CD4-positive, CD25-positive, alpha-beta regulatory T cell (primary cell): ENCODE measurements around the gene DNAJC7. TPM values are rescaled to one million over a fixed set of nuclear protein-coding genes. Genes with fewer than 3 reads are reported as not detected.
A peak's percentile ranks its signal among the peaks of the same experiment; 100 is the strongest.
"Not testable (repeated sequence)": the region's sequence is repeated elsewhere in the genome, so short reads cannot be mapped to it uniquely, and the experiment has no call there.

Source experiments
- ATAC-seq, 2 donors: fragments of 150-1000 bp; cut with Tn5 transposase; one replicate each; pipeline ENCODE4 v1.10.0; 2021; ENCODE audit warnings: low read depth in 2 of 2, moderate number of reproducible peaks in 2 of 2, moderate library complexity in 1 of 2
- DNase-seq, 3 donors: peaks; one replicate each; pipeline versions ENCODE4 v3.0.0 to v3.0.0-alpha.2; 2012 to 2022; ENCODE audit warnings: mixed read lengths in 1 of 3
- H3K27ac ChIP-seq: one replicate; pipeline ENCODE4 v1.7.0; 2013; ENCODE audit warnings: mild to moderate bottlenecking, low read length; ENCODE audit not compliant: insufficient read depth, poor library complexity, severe bottlenecking
- H3K27me3 ChIP-seq: one replicate; pipeline ENCODE4 v1.7.0; 2013; ENCODE audit warnings: low read length; ENCODE audit not compliant: control insufficient read depth, insufficient read depth
- H3K36me3 ChIP-seq: one replicate; pipeline ENCODE4 v1.7.0; 2013; ENCODE audit warnings: mild to moderate bottlenecking, low read length, moderate library complexity; ENCODE audit not compliant: control insufficient read depth, insufficient read depth
- H3K4me1 ChIP-seq: 2 replicates; pipeline ENCODE4 v1.7.0; 2013; ENCODE audit warnings: mild to moderate bottlenecking, low read length; ENCODE audit not compliant: insufficient read depth, control insufficient read depth, poor library complexity, severe bottlenecking
- H3K4me3 ChIP-seq: one replicate; pipeline ENCODE4 v1.7.0; 2013; ENCODE audit warnings: low read depth, mild to moderate bottlenecking, low read length, moderate library complexity
- H3K9me3 ChIP-seq, 2 experiments: 1 replicate in 1 of 2; 2 replicates in 1 of 2; pipeline ENCODE4 v1.7.0; 2013; ENCODE audit warnings: low read length in 2 of 2, mild to moderate bottlenecking in 1 of 2, moderate library complexity in 1 of 2; ENCODE audit not compliant: control insufficient read depth in 2 of 2
- H3K27ac Mint-ChIP-seq, 3 donors: one replicate each; pipeline ENCODE4 v1.8.0; 2020 to 2022; ENCODE audit warnings: mild to moderate bottlenecking in 3 of 3, mixed read lengths in 3 of 3, moderate library complexity in 2 of 3
- H3K27me3 Mint-ChIP-seq: one replicate; pipeline ENCODE4 v1.8.0; 2022; ENCODE audit warnings: mild to moderate bottlenecking, mixed read lengths
- H3K36me3 Mint-ChIP-seq: one replicate; pipeline ENCODE4 v1.8.0; 2020; ENCODE audit warnings: mixed read lengths
- H3K4me1 Mint-ChIP-seq, 4 donors: one replicate each; pipeline ENCODE4 v1.8.0; 2020 to 2022; ENCODE audit warnings: mixed read lengths in 4 of 4, mild to moderate bottlenecking in 1 of 4
- H3K4me3 Mint-ChIP-seq, 4 donors: one replicate each; pipeline ENCODE4 v1.8.0; 2020 to 2022; ENCODE audit warnings: mild to moderate bottlenecking in 4 of 4, mixed read lengths in 4 of 4, moderate library complexity in 3 of 4
- H3K9me3 Mint-ChIP-seq, 7 donors: one replicate each; pipeline ENCODE4 v1.8.0; 2020 to 2022; ENCODE audit warnings: mixed read lengths in 7 of 7, mild to moderate bottlenecking in 3 of 7, moderate library complexity in 2 of 7
- polyA plus RNA-seq, 4 donors: library from polyadenylated mRNA; unstranded; fragments of 300-500 nt; fragmentation: Illumina TruSeq; gene quantifications; one replicate each; pipeline ENCODE4 v1.2.3, GENCODE V29; 2021
- total RNA-seq: library from RNA; stranded (reverse); gene quantifications from one replicate; pipeline ENCODE4 v1.2.3, GENCODE V29; 2022

DNAJC7 gene
- total and polyA plus RNA-seq, 5 donors from 2014 or later, result 53.3 to 149 (median 75.3) TPM

DNA sequence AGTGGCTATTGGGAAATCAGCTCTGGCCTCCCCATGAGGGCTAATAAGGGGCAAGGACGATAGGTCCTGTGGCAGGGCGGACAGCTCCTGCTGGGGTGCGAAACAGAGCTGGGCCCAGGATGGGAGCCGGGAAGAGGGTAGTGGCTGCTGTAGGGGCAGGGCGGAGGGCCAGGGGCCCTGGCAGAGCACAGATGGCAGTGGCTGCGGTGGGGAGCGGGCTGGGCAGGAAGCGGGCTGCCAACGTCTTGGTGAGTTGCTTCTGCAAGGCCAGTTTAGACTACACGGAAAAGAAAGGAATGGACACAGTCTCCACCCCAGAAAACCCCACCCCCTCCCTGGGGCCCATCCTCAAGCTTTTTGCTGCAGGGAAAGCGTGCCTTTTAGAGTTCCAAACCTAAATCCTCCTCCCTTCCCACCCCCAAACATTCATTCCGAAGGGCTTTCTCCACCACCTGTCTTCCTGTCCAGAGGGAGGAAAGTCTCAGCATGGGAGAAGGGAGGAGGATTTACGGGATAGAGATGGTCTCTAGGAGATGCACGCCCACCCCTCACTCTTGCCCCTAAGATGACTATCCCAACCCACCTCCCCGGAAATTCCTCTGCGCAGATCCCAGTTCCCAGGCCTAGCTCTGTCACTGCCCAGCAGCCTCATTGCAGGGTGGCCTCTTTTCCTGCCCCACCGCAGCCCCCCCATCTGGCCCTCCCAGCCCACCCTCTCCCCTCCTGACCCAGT is 9.8 kb upstream of the DNAJC7 start:
- Histone ChIP-seq H3K4me1 (peaks cover 8% of the 10 kb centered on the region), H3K27me3 (no peaks in the 10 kb centered on the region), H3K27ac (no peak overlapping the region), H3K9me3 (no peaks in the 10 kb centered on the region), H3K36me3 (peaks cover 21% of the 10 kb centered on the region), H3K4me3 (no peak overlapping the region)
- Mint-ChIP-seq H3K4me3 (no peak overlapping the region), H3K36me3 (peaks cover 7% of the 10 kb centered on the region), H3K27me3 (peaks cover 10% of the 10 kb centered on the region), H3K27ac (no peak overlapping the region), H3K4me1 (peaks cover 0 to 15% (median 8%) of the 10 kb centered on the region in 4 donors), H3K9me3 (no peaks in the 10 kb centered on the region)
- DNase-seq (no peak), ATAC-seq (no peak)

DNA sequence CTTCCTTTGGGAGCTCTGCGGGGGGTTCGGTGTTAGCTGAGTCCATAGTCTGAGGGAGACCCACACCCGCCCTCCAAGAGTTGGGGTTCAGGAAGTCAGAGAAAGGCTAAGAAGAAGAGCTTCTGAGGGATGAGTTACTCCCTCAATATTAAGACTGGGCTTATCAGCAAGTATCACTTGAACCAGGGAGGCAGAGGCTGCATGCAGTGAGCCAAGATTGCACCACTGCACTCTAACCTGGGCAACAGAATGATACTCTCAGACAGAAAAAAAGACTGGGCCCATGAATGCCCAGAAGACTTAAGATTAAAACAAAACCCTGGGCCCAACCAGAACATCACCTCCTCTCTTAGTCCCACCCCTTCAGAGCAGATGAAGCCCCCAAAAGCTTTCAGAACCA is 8.7 kb upstream of the DNAJC7 start:
- no peak overlapping the region for H3K27ac Mint-ChIP-seq
- Histone ChIP-seq H3K9me3 (no peaks in the 10 kb centered on the region), H3K4me1 (peaks cover 13% of the 10 kb centered on the region), H3K36me3 (peaks cover 22% of the 10 kb centered on the region), H3K27ac (no peak overlapping the region), H3K4me3 (no peak overlapping the region), H3K27me3 (no peaks in the 10 kb centered on the region)
- H3K36me3 Mint-ChIP-seq, result peaks cover 7% of the 10 kb centered on the region
- no peak overlapping the region for H3K4me3 Mint-ChIP-seq
- H3K9me3 Mint-ChIP-seq, result no peaks in the 10 kb centered on the region
- DNase-seq (no peak), ATAC-seq (no peak)
- peaks cover 0 to 22% (median 13%) of the 10 kb centered on the region in 4 donors for H3K4me1 Mint-ChIP-seq
- peaks cover 5% of the 10 kb centered on the region for H3K27me3 Mint-ChIP-seq

DNA sequence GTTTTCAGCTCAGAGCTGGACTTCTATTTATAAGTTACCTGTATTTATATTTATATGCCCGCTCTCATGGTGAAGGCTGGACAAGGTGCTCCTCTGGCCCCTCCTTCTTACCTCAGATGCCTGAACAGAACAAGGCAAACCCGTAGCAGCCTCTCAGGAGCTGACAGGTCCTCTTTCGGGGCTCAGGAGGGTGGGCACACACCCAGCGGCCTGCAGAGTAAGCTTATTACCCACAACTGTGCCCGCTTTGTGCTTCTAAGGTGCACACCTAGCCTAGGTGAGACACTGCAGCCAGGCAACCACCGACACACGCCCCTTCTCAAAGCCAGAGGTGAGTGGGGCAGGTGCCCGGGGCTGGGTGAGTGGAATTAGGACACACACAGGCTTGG is 7.9 kb upstream of the DNAJC7 start:
- no peak for ATAC-seq

DNA sequence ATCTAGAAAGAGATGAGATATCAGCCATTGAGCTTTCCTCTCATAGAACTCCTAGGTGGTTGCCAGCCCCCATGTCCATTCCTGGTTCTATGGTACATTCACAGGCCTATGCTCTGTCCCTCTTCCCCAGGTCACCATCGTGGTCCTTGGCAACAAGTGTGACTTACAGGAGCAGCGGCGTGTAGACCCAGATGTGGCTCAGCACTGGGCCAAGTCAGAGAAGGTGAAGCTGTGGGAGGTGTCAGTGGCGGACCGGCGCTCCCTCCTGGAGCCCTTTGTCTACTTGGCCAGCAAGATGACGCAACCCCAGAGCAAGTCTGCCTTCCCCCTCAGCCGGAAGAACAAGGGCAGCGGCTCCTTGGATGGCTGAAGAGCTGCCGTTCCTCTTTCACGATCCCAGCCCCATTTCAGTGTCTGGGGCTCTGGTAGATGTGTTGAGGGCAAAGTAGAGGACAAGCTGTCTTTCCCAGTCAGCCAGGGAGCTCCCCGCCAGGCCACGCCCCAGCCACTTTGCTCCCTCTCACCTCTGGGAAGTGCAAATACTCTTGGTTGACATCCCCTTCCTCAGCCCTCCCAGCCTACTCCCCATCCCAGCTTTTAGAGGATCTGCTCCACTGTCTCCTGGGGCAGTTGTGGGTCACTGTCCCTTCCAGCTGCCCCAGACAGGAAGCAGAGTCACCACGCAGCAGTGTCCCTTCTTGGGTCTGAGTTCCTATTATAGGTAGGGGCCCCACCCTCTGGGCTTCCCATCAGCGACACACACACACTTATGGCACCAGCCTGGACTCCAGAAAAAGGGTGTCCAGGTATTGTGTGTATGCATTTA is 6.5 kb upstream of the DNAJC7 start:
- no peak overlapping the region for H3K27ac ChIP-seq
- Mint-ChIP-seq H3K27ac (no peak overlapping the region), H3K4me1 (peaks cover 2 to 39% (median 22%) of the 10 kb centered on the region in 4 donors), H3K4me3 (peak overlapping the region in 1 of 4 donors; percentile 25), H3K36me3 (peaks cover 7% of the 10 kb centered on the region), H3K9me3 (no peaks in the 10 kb centered on the region), H3K27me3 (no peaks in the 10 kb centered on the region)
- no peak for ATAC-seq
- peaks cover 22% of the 10 kb centered on the region for H3K36me3 ChIP-seq
- H3K4me1 ChIP-seq, result peaks cover 22% of the 10 kb centered on the region
- H3K4me3 ChIP-seq, result no peak overlapping the region
- no peak for DNase-seq
- no peaks in the 10 kb centered on the region for H3K27me3 ChIP-seq
- H3K9me3 ChIP-seq, result no peaks in the 10 kb centered on the region

More for the DNA sequence above, 7.9 kb upstream of the DNAJC7 start:
- Histone ChIP-seq H3K9me3 (no peaks in the 10 kb centered on the region), H3K27me3 (no peaks in the 10 kb centered on the region), H3K36me3 (peaks cover 22% of the 10 kb centered on the region), H3K4me1 (peaks cover 20% of the 10 kb centered on the region), H3K27ac (no peak overlapping the region), H3K4me3 (no peak overlapping the region)
- Mint-ChIP-seq H3K27ac (no peak overlapping the region), H3K36me3 (peaks cover 7% of the 10 kb centered on the region), H3K4me1 (peaks cover 0 to 29% (median 17%) of the 10 kb centered on the region in 4 donors), H3K4me3 (peak overlapping the region in 2 of 4 donors; percentile 7 to 78), H3K27me3 (no peaks in the 10 kb centered on the region), H3K9me3 (no peaks in the 10 kb centered on the region)
- no peak for DNase-seq

DNA sequence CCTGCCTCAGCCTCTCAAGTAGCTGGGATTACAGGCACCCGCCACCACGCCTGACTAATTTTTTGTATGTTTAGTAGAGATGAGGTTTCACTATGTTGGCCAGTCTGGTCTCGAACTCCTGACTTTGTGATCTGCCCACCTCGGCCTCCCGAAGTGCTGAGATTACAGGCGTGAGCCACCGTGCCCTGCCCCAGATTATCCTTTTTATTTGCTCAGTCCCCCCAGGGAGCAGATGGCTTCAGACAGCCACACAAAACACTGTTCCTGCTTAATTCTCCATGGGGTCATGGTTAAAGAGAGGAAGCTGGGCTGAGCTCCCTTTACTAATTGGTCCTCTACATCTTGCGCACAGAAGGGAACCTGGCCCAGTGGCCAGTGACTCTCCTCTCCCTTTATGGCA is 3.6 kb upstream of the DNAJC7 start:
- not testable (repeated sequence) for H3K9me3 ChIP-seq, H3K27me3 ChIP-seq, H3K9me3 Mint-ChIP-seq, H3K36me3 Mint-ChIP-seq, DNase-seq, H3K27ac ChIP-seq, H3K27me3 Mint-ChIP-seq, ATAC-seq
- Mint-ChIP-seq H3K27ac (peak overlapping the region in 2 of 3 donors; percentile 86 to 89), H3K4me1 (peaks cover 8 to 61% (median 40%) of the 10 kb centered on the region in 4 donors), H3K4me3 (peak overlapping the region; percentile 92 to 100 (median 96))
- Histone ChIP-seq H3K4me1 (peaks cover 39% of the 10 kb centered on the region), H3K4me3 (peak overlapping the region; percentile 88), H3K36me3 (peaks cover 22% of the 10 kb centered on the region)

DNA sequence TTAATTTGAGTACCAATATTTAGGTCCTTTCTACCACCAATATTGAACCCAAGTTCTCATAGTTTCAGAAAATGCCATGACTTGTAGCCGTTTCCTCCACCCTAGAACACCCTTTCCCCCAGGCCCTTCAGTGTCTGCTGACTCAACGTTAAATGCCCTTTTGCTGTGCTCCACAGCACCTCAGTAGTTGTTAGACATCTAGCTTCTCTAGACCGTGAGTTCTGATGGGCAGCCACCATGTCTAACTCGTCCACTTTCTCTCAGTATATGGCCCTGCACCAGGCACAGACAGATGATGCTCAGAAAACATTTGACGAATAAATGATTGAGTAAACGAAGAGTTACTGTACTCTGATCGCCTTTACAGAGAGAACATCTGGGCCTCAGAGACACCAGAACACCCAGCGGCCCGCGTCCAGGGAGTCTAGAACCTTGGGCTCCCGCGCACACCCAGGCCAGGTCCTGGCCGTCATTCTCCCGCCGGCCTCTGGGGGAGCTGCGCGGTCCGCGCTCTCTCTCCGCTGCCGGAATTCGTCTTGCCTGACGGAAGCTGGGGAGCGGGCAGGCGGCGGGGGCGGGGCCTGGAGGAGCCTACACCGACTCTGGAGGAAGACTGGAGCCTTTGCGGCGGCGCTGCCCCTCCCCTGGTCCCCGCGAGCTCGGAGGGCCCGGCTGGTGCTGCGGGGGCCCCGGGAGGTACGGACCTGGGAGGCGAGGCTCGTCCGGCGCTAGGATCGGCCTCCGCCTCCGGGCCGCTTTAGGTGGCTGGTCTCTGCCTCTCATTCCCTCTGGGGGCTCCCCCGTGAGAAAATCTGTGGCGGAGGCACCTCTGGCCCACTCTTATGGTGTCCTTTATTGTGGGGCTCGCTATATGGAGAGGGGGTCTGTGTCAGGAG is 2.5 kb upstream of the DNAJC7 start, which contains the start of gene NKIRAS2:
TSS of gene NKIRAS2 (plus strand) at position 582 of the 896 bp plus-strand sequence. CDS start 1,488 bp downstream, outside the sequence.
- peak; percentile 74 to 82 for ATAC-seq
- DNase-seq, result peak; percentile 89 to 94 (median 93)
- Mint-ChIP-seq H3K4me1 (peaks cover 11 to 66% (median 46%) of the 10 kb centered on the region in 4 donors), H3K36me3 (peaks cover 4% of the 10 kb centered on the region), H3K9me3 (no peaks in the 10 kb centered on the region), H3K4me3 (peak within 1 kb of the TSS; percentile 94 to 100 (median 100)), H3K27me3 (peaks cover 6% of the 10 kb centered on the region), H3K27ac (peak within 1 kb of the TSS; percentile 89 to 100 (median 91))
- Histone ChIP-seq H3K27ac (peak within 1 kb of the TSS; percentile 74), H3K9me3 (no peaks in the 10 kb centered on the region), H3K4me3 (peak within 1 kb of the TSS; percentile 88), H3K27me3 (no peaks in the 10 kb centered on the region), H3K36me3 (peaks cover 24% of the 10 kb centered on the region), H3K4me1 (peaks cover 42% of the 10 kb centered on the region)

DNA sequence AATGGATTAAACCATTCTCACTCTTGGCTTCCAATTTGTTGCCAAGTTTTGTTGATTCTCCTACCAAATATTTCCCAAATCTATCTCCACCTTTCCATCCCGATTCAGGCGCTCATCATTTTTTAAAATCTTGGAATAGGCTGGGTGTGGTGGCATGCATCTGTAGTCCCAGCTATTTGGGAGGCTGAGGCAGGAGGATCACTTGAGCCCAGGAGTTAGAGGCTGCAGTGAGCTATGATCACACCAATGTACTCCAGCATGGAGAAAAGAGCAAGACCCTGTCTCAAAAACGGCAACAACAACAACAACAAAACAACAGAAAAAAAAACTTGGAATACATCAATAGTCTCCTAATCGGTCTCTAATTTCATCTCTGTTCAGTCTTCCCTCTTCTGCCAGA is 1.7 kb upstream of the DNAJC7 start:
- no peaks in the 10 kb centered on the region for H3K27me3 ChIP-seq
- H3K4me3 Mint-ChIP-seq, result peak overlapping the region; percentile 73 to 100 (median 100)
- H3K4me1 Mint-ChIP-seq, result peaks cover 11 to 65% (median 45%) of the 10 kb centered on the region in 4 donors
- peaks cover 6% of the 10 kb centered on the region for H3K27me3 Mint-ChIP-seq
- H3K27ac ChIP-seq, result no peak overlapping the region
- H3K27ac Mint-ChIP-seq, result peak overlapping the region in 1 of 3 donors; percentile 100
- peaks cover 41% of the 10 kb centered on the region for H3K4me1 ChIP-seq
- no peaks in the 10 kb centered on the region for H3K9me3 ChIP-seq
- peaks cover 3% of the 10 kb centered on the region for H3K36me3 Mint-ChIP-seq
- DNase-seq, result no peak
- H3K4me3 ChIP-seq, result no peak overlapping the region
- no peak for ATAC-seq
- no peaks in the 10 kb centered on the region for H3K9me3 Mint-ChIP-seq
- H3K36me3 ChIP-seq, result peaks cover 20% of the 10 kb centered on the region
